GM19099 (cell line): ENCODE measurements around the gene KRT75.

ENCODE experiments used
- POLR2A ChIP-seq: IDR thresholded peaks from 3 replicates; pipeline ENCODE4 v1.6.1; 2011; ENCODE audit warnings: low read depth; ENCODE audit not compliant: insufficient read length; ENCODE audit errors: extremely low read depth

KRT75 gene

GRCh38 chr12:52390739-52391617 is 43.2 kb downstream of the KRT75 start:
- TF ChIP-seq POLR2A, result no peak

- TF ChIP-seq POLR2A, result no peak
These were observed 44.6 kb downstream of the KRT75 start for GRCh38 chr12:52389313-52390207.

GRCh38 chr12:52387859-52388258 is 46.3 kb downstream of the KRT75 start:
- TF ChIP-seq POLR2A, result no peak

- TF ChIP-seq POLR2A, result no peak
These were observed 48.9 kb downstream of the KRT75 start, which contains the start of gene KRT84 for GRCh38 chr12:52385226-52385702. Gene KRT84, minus strand, starts transcription at chr12:52385652. Its CDS starts 67 bp downstream, at chr12:52385585.

- no peak for TF ChIP-seq POLR2A
These were observed 50.8 kb downstream of the KRT75 start for GRCh38 chr12:52383331-52383730.

- TF ChIP-seq POLR2A, result no peak
These were observed 51.3 kb downstream of the KRT75 start for GRCh38 chr12:52382854-52383253.

- TF ChIP-seq POLR2A, result no peak
These were observed 53.0 kb downstream of the KRT75 start for GRCh38 chr12:52381206-52381605.

GRCh38 chr12:52380271-52380694 is 53.9 kb downstream of the KRT75 start:
- TF ChIP-seq POLR2A, result no peak

- no peak for TF ChIP-seq POLR2A
These were observed 54.6 kb downstream of the KRT75 start for GRCh38 chr12:52379536-52379935.

GRCh38 chr12:52378091-52378490 is 56.1 kb downstream of the KRT75 start:
- no peak for TF ChIP-seq POLR2A

- TF ChIP-seq POLR2A, result no peak
These were observed 56.9 kb downstream of the KRT75 start for GRCh38 chr12:52377266-52377665.
